ENCODE measurements around the gene MORN2.

GRCh38 chr2:38829971-38830370 lies 45.8 kb upstream of the MORN2 start:
- TF ChIP-seq POLR2AphosphoS5 (IDR thresholded peaks at IDR 0.05; ENCODE audit: low read depth, low read length) (no peak), SIN3A (IDR thresholded peaks at IDR 0.05; ENCODE audit: borderline replicate concordance, insufficient read depth, low read length) (no peak), FOXP2 (optimal IDR thresholded peaks at IDR 0.05; ENCODE audit: borderline replicate concordance, extremely low read depth, extremely low read length, insufficient read depth) (no peak), REST (IDR thresholded peaks at IDR 0.05; ENCODE audit: insufficient read depth in 1 of 2, low read depth in 2 of 2, low read length in 2 of 2) (no peak), TAF1 (IDR thresholded peaks at IDR 0.05; ENCODE audit: borderline replicate concordance, insufficient read depth, low read length) (no peak)
